ENCODE measurements around the gene C10orf71.

DNA sequence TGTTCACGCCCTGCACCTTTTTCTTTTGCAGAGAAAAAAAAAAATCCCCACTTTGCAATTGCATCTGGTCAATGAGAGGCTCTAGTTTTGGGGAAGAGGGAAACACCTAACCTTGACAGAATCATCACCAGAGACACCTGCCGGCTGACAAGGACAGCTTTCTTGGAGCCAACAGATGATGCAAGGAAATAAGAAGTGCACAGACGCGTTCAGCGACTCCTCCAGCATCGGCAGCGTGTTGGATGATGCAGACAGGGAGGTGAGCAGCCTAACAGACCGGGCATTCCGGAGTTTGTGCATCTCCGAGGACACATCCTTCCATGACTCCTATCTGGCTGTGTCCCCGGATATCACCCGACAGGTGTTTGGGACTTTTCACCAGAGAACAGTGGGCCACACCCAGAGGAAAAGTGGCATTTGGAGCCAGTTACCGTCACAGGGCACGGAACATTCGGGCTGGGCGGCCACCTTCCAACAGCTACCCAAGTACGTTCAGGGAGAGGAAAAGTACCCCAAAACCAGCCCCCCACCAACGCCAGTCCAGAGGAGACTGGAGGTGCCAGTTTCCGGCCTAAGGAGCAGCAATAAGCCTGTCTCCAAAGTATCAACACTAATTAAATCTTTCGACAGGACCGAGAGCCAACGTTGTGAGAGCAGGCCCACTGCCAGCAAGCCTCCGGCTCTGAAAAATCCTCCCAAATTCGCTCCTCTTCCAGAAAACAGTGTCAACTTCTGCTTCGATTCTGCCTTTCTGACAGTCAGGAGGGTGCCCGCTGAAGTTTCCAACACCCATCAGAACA is 23.6 kb downstream of the C10orf71 start:
- TF ChIP-seq, protein P1, sequence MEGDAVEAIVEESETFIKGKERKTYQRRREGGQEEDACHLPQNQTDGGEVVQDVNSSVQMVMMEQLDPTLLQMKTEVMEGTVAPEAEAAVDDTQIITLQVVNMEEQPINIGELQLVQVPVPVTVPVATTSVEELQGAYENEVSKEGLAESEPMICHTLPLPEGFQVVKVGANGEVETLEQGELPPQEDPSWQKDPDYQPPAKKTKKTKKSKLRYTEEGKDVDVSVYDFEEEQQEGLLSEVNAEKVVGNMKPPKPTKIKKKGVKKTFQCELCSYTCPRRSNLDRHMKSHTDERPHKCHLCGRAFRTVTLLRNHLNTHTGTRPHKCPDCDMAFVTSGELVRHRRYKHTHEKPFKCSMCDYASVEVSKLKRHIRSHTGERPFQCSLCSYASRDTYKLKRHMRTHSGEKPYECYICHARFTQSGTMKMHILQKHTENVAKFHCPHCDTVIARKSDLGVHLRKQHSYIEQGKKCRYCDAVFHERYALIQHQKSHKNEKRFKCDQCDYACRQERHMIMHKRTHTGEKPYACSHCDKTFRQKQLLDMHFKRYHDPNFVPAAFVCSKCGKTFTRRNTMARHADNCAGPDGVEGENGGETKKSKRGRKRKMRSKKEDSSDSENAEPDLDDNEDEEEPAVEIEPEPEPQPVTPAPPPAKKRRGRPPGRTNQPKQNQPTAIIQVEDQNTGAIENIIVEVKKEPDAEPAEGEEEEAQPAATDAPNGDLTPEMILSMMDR (IDR thresholded peaks at IDR 0.05; ENCODE audit: low read length), result no peak
- no peak for TF ChIP-seq EZH2 (IDR thresholded peaks at IDR 0.05; ENCODE audit: borderline replicate concordance, low read length)

Data from OCI-LY1 (cell line).